OCI-LY1 (cell line): ENCODE results near the gene RCN2.

Experiments
- H2AFZ ChIP-seq: fragments of 200-600 bp; sonication (generic), shearing (Covaris generic); 2 replicates; pipeline ENCODE4 v1.6.0; 2014; ENCODE audit warnings: antibody characterized with exemption, mild to moderate bottlenecking, low read length
- H3F3A ChIP-seq: fragments of 200-600 bp; sonication (generic), shearing (Covaris generic); 2 replicates; pipeline ENCODE4 v1.6.0; 2014; ENCODE audit warnings: mild to moderate bottlenecking, antibody characterized with exemption, low read length, moderate library complexity; ENCODE audit not compliant: insufficient read depth
- H3K27ac ChIP-seq: fragments of 200-600 bp; sonication (generic); 2 replicates; pipeline ENCODE4 v1.5.1; 2014; ENCODE audit warnings: low read length, mixed run types, mild to moderate bottlenecking, low read depth; ENCODE audit not compliant: poor library complexity, severe bottlenecking
- H3K27me3 ChIP-seq: fragments of 200-600 bp; sonication (generic); 2 replicates; pipeline ENCODE4 v1.6.0; 2014; ENCODE audit warnings: antibody characterized with exemption, mild to moderate bottlenecking, low read length, moderate library complexity; ENCODE audit not compliant: insufficient read depth
- H3K36me3 ChIP-seq: fragments of 200-600 bp; sonication (generic); 2 replicates; pipeline ENCODE4 v1.6.1; 2014; ENCODE audit warnings: mild to moderate bottlenecking, antibody characterized with exemption, low read length, moderate library complexity, mixed read lengths; ENCODE audit not compliant: insufficient read depth
- H3K4me1 ChIP-seq: fragments of 200-600 bp; sonication (generic); 2 replicates; pipeline ENCODE4 v1.5.1; 2014; ENCODE audit warnings: mild to moderate bottlenecking, low read length, moderate library complexity; ENCODE audit not compliant: insufficient read depth, severe bottlenecking
- H3K4me2 ChIP-seq: fragments of 200-600 bp; sonication (generic), shearing (Covaris generic); 2 replicates; pipeline ENCODE4 v1.6.1; 2014; ENCODE audit warnings: low read length
- H3K4me3 ChIP-seq: fragments of 200-600 bp; sonication (generic); 2 replicates; pipeline ENCODE4 v1.5.1; 2014; ENCODE audit warnings: low read length, low read depth, mild to moderate bottlenecking, mixed read lengths; ENCODE audit not compliant: poor library complexity, severe bottlenecking
- H3K79me2 ChIP-seq: fragments of 200-600 bp; shearing (Covaris generic); 2 replicates; pipeline ENCODE4 v1.6.1; 2016; ENCODE audit warnings: mixed run types, low read length, mixed read lengths; ENCODE audit not compliant: insufficient read depth
- H3K9ac ChIP-seq: fragments of 200-600 bp; sonication (generic), shearing (Covaris generic); 2 replicates; pipeline ENCODE4 v1.6.1; 2014; ENCODE audit warnings: mild to moderate bottlenecking, low read length, mixed read lengths
- H3K9me2 ChIP-seq: fragments of 200-600 bp; sonication (generic), shearing (Covaris generic); 2 replicates; pipeline ENCODE4 v1.6.1; 2014; ENCODE audit warnings: low read depth, mild to moderate bottlenecking, low read length, mixed read lengths
- H3K9me3 ChIP-seq: fragments of 200-600 bp; shearing (Covaris generic); 2 replicates; pipeline ENCODE4 v1.6.1; 2014; ENCODE audit warnings: low read length, mixed read lengths
- H4K20me1 ChIP-seq: fragments of 200-600 bp; sonication (generic), shearing (Covaris generic); 2 replicates; pipeline ENCODE4 v1.6.0; 2016; ENCODE audit warnings: mild to moderate bottlenecking, low read length; ENCODE audit not compliant: insufficient read depth
- CTCF ChIP-seq: fragments of 200-600 bp; sonication (generic), shearing (Covaris generic); IDR thresholded peaks from 2 replicates; pipeline ENCODE4 v1.5.1; 2017; ENCODE audit warnings: mild to moderate bottlenecking, antibody characterized with exemption, low read length, moderate library complexity, mixed read lengths
- EZH2 ChIP-seq: fragments of 200-600 bp; sonication (generic), shearing (Covaris generic); IDR thresholded peaks from 2 replicates; pipeline ENCODE4 v1.8.0; 2017; ENCODE audit warnings: borderline replicate concordance, mixed run types, mild to moderate bottlenecking, antibody characterized with exemption, low read length, moderate library complexity, mixed read lengths

The RCN2 gene

DNA sequence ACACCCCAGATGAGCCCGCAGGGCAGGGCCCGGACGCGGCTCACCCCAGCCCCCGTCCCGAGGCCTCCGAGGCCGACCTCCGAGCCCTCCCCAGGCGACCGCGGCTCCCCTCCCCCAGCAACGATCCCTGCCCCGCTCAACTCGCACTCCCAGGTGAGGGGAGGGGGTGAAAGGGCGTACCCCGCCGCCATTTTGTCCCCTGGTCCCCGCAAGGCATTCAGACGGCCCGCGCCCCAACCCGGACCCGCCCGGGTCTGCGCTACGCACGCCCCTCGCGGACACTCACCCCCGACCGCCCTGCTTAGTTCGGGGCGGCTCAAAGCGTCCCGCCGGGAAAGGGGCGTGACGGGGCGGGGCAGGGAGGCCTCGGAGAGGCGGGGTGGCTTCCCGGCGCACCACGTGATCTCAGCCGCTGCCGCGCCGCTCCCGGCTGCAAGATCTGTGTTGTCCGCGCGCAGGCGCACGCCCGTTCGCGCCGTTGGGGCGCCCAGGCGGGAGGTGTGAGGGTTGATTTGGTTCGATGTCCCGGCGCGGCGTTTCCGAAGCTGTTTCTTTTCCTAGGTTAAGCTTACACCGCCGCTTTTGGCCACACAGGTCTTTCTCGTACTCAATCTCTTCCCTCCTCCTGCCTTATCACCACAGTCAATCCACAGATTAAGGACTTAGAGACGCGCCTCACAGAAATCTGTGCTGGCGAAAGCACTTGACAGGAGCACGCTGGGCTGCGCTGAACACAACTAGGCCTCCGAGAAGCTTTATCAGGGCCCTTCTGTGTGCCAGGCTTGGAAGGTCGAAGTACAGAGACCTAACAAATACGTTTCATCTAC lies 26.3 kb upstream of the RCN2 start, which contains the start of gene SCAPER:
SCAPER (minus strand) TSS at position 328 of the 827 bp plus-strand sequence. CDS start 21,523 bp downstream, outside the sequence.
- no peaks in the 10 kb centered on the region for H3K79me2 ChIP-seq
- H3K9me2 ChIP-seq: no peaks in the 10 kb centered on the region
- H3K4me1 ChIP-seq: peaks cover 15% of the 10 kb centered on the region
- H3K27me3 ChIP-seq: no peaks in the 10 kb centered on the region
- H3K9ac ChIP-seq: peak within 1 kb of the TSS; percentile 70
- H3K27ac ChIP-seq: no peak within 1 kb of the TSS
- no peaks in the 10 kb centered on the region for H3F3A ChIP-seq
- no peaks in the 10 kb centered on the region for H3K9me3 ChIP-seq
- H4K20me1 ChIP-seq: no peaks in the 10 kb centered on the region
- H3K4me2 ChIP-seq: peak within 1 kb of the TSS; percentile 61
- H3K36me3 ChIP-seq: no peaks in the 10 kb centered on the region
- H3K4me3 ChIP-seq: peak within 1 kb of the TSS; percentile 74
- peak within 1 kb of the TSS; percentile 22; the same call in 1 of the 2 replicates for H2AFZ ChIP-seq
- TF ChIP-seq CTCF (no peak), EZH2 (no peak)

DNA sequence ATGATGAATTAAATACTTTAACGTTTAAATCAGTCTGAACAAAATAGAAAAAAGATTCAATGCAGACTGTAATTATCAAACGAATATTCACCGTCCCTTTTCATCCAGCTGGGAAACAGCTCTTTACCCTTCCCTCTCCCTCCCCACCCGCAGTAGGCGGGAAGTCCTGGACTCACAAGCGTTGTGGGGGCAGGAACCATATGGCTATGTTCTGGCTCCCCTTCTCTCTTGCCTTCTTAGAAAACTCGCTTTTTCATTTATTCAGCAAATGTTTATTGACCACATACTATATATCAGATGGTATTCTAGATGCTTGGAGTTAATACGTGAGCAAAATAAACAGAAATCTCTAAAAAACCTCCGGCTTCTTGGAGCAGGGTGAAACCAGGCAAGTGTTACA lies 25.7 kb upstream of the RCN2 start:
- H3K9ac ChIP-seq: peak overlapping the region; percentile 70
- H2AFZ ChIP-seq: peak overlapping the region; percentile 22; the same call in 1 of the 2 replicates
- no peaks in the 10 kb centered on the region for H3K9me2 ChIP-seq
- H4K20me1 ChIP-seq: no peaks in the 10 kb centered on the region
- no peaks in the 10 kb centered on the region for H3K9me3 ChIP-seq
- H3K4me2 ChIP-seq: peak overlapping the region; percentile 61
- H3K4me1 ChIP-seq: peaks cover 15% of the 10 kb centered on the region
- no peaks in the 10 kb centered on the region for H3K27me3 ChIP-seq
- no peak overlapping the region for H3K27ac ChIP-seq
- H3K4me3 ChIP-seq: peak overlapping the region; percentile 74
- no peaks in the 10 kb centered on the region for H3K36me3 ChIP-seq
- TF ChIP-seq CTCF (no peak), EZH2 (no peak)
- H3F3A ChIP-seq: no peaks in the 10 kb centered on the region
- no peaks in the 10 kb centered on the region for H3K79me2 ChIP-seq

GRCh38 chr15:76912430-76912829 lies 19.1 kb upstream of the RCN2 start:
- H3K4me2 ChIP-seq: no peak overlapping the region
- no peak for TF ChIP-seq CTCF
- TF ChIP-seq EZH2: no peak
- no peak overlapping the region for H3K4me3 ChIP-seq
- no peaks in the 10 kb centered on the region for H3K36me3 ChIP-seq
- H3F3A ChIP-seq: no peaks in the 10 kb centered on the region
- no peaks in the 10 kb centered on the region for H3K27me3 ChIP-seq
- no peaks in the 10 kb centered on the region for H3K4me1 ChIP-seq
- no peak overlapping the region for H3K27ac ChIP-seq
- no peaks in the 10 kb centered on the region for H3K9me3 ChIP-seq
- H3K9me2 ChIP-seq: no peaks in the 10 kb centered on the region
- H2AFZ ChIP-seq: no peak overlapping the region
- no peaks in the 10 kb centered on the region for H4K20me1 ChIP-seq
- H3K79me2 ChIP-seq: no peaks in the 10 kb centered on the region
- H3K9ac ChIP-seq: no peak overlapping the region
